GF-D8 (cell line): ENCODE results near the gene SMR3A.

Experiments
- DNase-seq: peaks from one replicate; lab custom pipeline; 2025; lab: John Stamatoyannopoulos, UW

Gene SMR3A

GRCh38 chr4:70360460-70360859 lies at the start of gene SMR3A:
Gene SMR3A, plus strand, starts transcription at chr4:70360760. Its CDS starts 1,356 bp downstream, at chr4:70362116.
- no peak for DNase-seq

GRCh38 chr4:70313736-70314135 lies 46.8 kb upstream of the SMR3A start:
- no peak for DNase-seq

GRCh38 chr4:70315928-70316327 lies 44.6 kb upstream of the SMR3A start:
- no peak for DNase-seq

- DNase-seq: no peak
These were observed 34.5 kb upstream of the SMR3A start for GRCh38 chr4:70326052-70326451.

- DNase-seq: no peak
These were observed 25.9 kb upstream of the SMR3A start, which contains the start of gene CABS1 for GRCh38 chr4:70334681-70335080. Gene CABS1, plus strand, starts transcription at chr4:70334981. Its CDS starts 59 bp downstream, at chr4:70335040.

- no peak for DNase-seq
These were observed 24.5 kb upstream of the SMR3A start for GRCh38 chr4:70336043-70336442.

GRCh38 chr4:70337886-70338420 lies 22.6 kb upstream of the SMR3A start:
- DNase-seq: no peak

GRCh38 chr4:70356185-70356584 lies 4.4 kb upstream of the SMR3A start:
- DNase-seq: no peak

- DNase-seq: no peak
These were observed 1.4 kb upstream of the SMR3A start for GRCh38 chr4:70359115-70359661.

- no peak for DNase-seq
These were observed 3.4 kb downstream of the SMR3A start for GRCh38 chr4:70364002-70364401.

GRCh38 chr4:70365479-70365878 lies 4.9 kb downstream of the SMR3A start:
- DNase-seq: no peak

GRCh38 chr4:70367813-70368212 lies 7.3 kb downstream of the SMR3A start:
- no peak for DNase-seq

- DNase-seq: no peak
These were observed 11.4 kb downstream of the SMR3A start for GRCh38 chr4:70371987-70372386.

GRCh38 chr4:70372760-70373159 lies 12.2 kb downstream of the SMR3A start:
- no peak for DNase-seq

- DNase-seq: no peak
These were observed 20.0 kb downstream of the SMR3A start for GRCh38 chr4:70380578-70380977.

GRCh38 chr4:70382691-70383181 lies 22.2 kb downstream of the SMR3A start, which contains the start of gene SMR3B:
Gene SMR3B, plus strand, starts transcription at chr4:70383131. Its CDS starts 1,380 bp downstream, at chr4:70384511.
- no peak for DNase-seq

GRCh38 chr4:70392057-70392776 lies 31.7 kb downstream of the SMR3A start:
- DNase-seq: no peak

- DNase-seq: no peak
These were observed 37.0 kb downstream of the SMR3A start, which contains the start of gene OPRPN for GRCh38 chr4:70397580-70397979. Gene OPRPN, plus strand, starts transcription at chr4:70397940. Its CDS starts 1,346 bp downstream, at chr4:70399286.

- DNase-seq: no peak
These were observed 38.8 kb downstream of the SMR3A start for GRCh38 chr4:70399319-70399718.

GRCh38 chr4:70402762-70403161 lies 42.2 kb downstream of the SMR3A start:
- DNase-seq: no peak

- DNase-seq: no peak
These were observed 45.2 kb downstream of the SMR3A start for GRCh38 chr4:70405765-70406164.
